GM12891 (cell line): ENCODE measurements around the gene DUSP12.
"Not testable (repeated sequence)": the region's sequence is repeated elsewhere in the genome, so short reads cannot be mapped to it uniquely, and the experiment has no call there.

Experiments
- DNase-seq: peaks from one replicate; pipeline ENCODE4 v3.0.0; 2011; ENCODE audit warnings: low spot score; ENCODE audit not compliant: insufficient read length
- FAIRE-seq: peaks from 2 replicates; lab custom pipeline; 2011; peaks lifted over from hg19 to GRCh38; lab: Jason Lieb, UNC
- PAX5 ChIP-seq: IDR thresholded peaks from 2 replicates; pipeline ENCODE4 v1.6.1; 2011; ENCODE audit warnings: low read length, moderate library complexity, mild to moderate bottlenecking; ENCODE audit not compliant: insufficient read depth, severe bottlenecking
- POLR2A ChIP-seq: IDR thresholded peaks from 2 replicates; pipeline ENCODE4 v1.6.1; 2011; ENCODE audit warnings: low read depth, low read length, control low read depth
- POLR2AphosphoS5 ChIP-seq: IDR thresholded peaks from 2 replicates; pipeline ENCODE4 v1.6.1; 2011; ENCODE audit warnings: low read depth, low read length, control low read depth
- POU2F2 ChIP-seq: IDR thresholded peaks from 2 replicates; pipeline ENCODE4 v1.6.1; 2011; ENCODE audit warnings: low read depth, mild to moderate bottlenecking, control low read depth, low read length, moderate library complexity
- SPI1 ChIP-seq: IDR thresholded peaks from 2 replicates; pipeline ENCODE4 v1.6.1; 2011; ENCODE audit warnings: low read depth, low read length, control low read depth
- TAF1 ChIP-seq: IDR thresholded peaks from 2 replicates; pipeline ENCODE4 v1.6.1; 2011; ENCODE audit warnings: low read depth, low read length, control low read depth

Gene DUSP12

GRCh38 chr1:161719325-161719611 is 30.3 kb upstream of the DUSP12 start:
- FAIRE-seq, result no peak
- no peak for DNase-seq
- TF ChIP-seq TAF1 (no peak), SPI1 (no peak), PAX5 (no peak), POLR2AphosphoS5 (no peak), POU2F2 (no peak), POLR2A (no peak)

- TF ChIP-seq PAX5, result no peak
- TF ChIP-seq SPI1, result no peak
- no peak for TF ChIP-seq POU2F2
- TF ChIP-seq POLR2AphosphoS5, result no peak
- TF ChIP-seq POLR2A, result no peak
- TF ChIP-seq TAF1, result no peak
- no peak for FAIRE-seq
- DNase-seq, result no peak
Observed at GRCh38 chr1:161720422-161720821, 29.2 kb upstream of the DUSP12 start.

GRCh38 chr1:161720956-161721737 is 28.4 kb upstream of the DUSP12 start, which contains the start of gene FCRLB:
FCRLB (plus strand) TSS chr1:161721544; CDS start chr1:161722673, 1,129 bp downstream.
- DNase-seq (no peak), FAIRE-seq (no peak)
- no peak for TF ChIP-seq TAF1
- no peak for TF ChIP-seq POLR2AphosphoS5
- TF ChIP-seq SPI1, result no peak
- no peak for TF ChIP-seq POU2F2
- TF ChIP-seq PAX5, result no peak
- TF ChIP-seq POLR2A, result no peak

GRCh38 chr1:161721738-161722343 is 27.7 kb upstream of the DUSP12 start:
- peak; percentile 43 for FAIRE-seq
- no peak for DNase-seq
- TF ChIP-seq SPI1, result no peak
- no peak for TF ChIP-seq POLR2A
- TF ChIP-seq TAF1, result no peak
- TF ChIP-seq PAX5, result no peak
- TF ChIP-seq POU2F2, result no peak
- no peak for TF ChIP-seq POLR2AphosphoS5

- FAIRE-seq, result no peak
- TF ChIP-seq POU2F2 (no peak), PAX5 (no peak), TAF1 (no peak), SPI1 (no peak), POLR2A (no peak), POLR2AphosphoS5 (no peak)
- DNase-seq, result no peak
Observed at GRCh38 chr1:161722406-161722805, 27.2 kb upstream of the DUSP12 start.

GRCh38 chr1:161723459-161724141 is 26.0 kb upstream of the DUSP12 start:
- DNase-seq (no peak), FAIRE-seq (no peak)
- TF ChIP-seq POLR2A, result no peak
- TF ChIP-seq POU2F2, result no peak
- no peak for TF ChIP-seq SPI1
- TF ChIP-seq POLR2AphosphoS5, result no peak
- no peak for TF ChIP-seq TAF1
- TF ChIP-seq PAX5, result no peak

- not testable (repeated sequence) for FAIRE-seq, DNase-seq
Observed at GRCh38 chr1:161725258-161725907, 24.2 kb upstream of the DUSP12 start.

GRCh38 chr1:161725908-161726472 is 23.6 kb upstream of the DUSP12 start:
- FAIRE-seq, result peak; percentile 69
- DNase-seq, result no peak
- TF ChIP-seq POLR2AphosphoS5 (no peak), POU2F2 (peak; percentile 70; the same call in 1 of the 2 replicates), PAX5 (no peak), SPI1 (0 out of 2 replicates have a peak, but pooled peaks have one; percentile 14), POLR2A (peak; percentile 47; the same call in 1 of the 2 replicates), TAF1 (no peak)

GRCh38 chr1:161726473-161727255 is 22.9 kb upstream of the DUSP12 start:
- DNase-seq (peak; percentile 71), FAIRE-seq (peak; percentile 87)
- peak; percentile 20 for TF ChIP-seq POU2F2
- peak; percentile 89 for TF ChIP-seq POLR2A
- peak; percentile 81 for TF ChIP-seq POLR2AphosphoS5
- TF ChIP-seq SPI1, result no peak
- no peak for TF ChIP-seq PAX5
- peak; percentile 64 for TF ChIP-seq TAF1
